GM19468 (cell line): ENCODE results near the gene ZNF385A.

ENCODE experiments used
- ATAC-seq: cut with Tn5 transposase; IDR thresholded peaks from one replicate; pipeline ENCODE4 v1.9.1; 2021; ENCODE audit warnings: mild to moderate bottlenecking, moderate library complexity, moderate number of reproducible peaks; ENCODE audit not compliant: unreplicated experiment; ENCODE audit errors: extremely low read depth

ZNF385A gene

DNA sequence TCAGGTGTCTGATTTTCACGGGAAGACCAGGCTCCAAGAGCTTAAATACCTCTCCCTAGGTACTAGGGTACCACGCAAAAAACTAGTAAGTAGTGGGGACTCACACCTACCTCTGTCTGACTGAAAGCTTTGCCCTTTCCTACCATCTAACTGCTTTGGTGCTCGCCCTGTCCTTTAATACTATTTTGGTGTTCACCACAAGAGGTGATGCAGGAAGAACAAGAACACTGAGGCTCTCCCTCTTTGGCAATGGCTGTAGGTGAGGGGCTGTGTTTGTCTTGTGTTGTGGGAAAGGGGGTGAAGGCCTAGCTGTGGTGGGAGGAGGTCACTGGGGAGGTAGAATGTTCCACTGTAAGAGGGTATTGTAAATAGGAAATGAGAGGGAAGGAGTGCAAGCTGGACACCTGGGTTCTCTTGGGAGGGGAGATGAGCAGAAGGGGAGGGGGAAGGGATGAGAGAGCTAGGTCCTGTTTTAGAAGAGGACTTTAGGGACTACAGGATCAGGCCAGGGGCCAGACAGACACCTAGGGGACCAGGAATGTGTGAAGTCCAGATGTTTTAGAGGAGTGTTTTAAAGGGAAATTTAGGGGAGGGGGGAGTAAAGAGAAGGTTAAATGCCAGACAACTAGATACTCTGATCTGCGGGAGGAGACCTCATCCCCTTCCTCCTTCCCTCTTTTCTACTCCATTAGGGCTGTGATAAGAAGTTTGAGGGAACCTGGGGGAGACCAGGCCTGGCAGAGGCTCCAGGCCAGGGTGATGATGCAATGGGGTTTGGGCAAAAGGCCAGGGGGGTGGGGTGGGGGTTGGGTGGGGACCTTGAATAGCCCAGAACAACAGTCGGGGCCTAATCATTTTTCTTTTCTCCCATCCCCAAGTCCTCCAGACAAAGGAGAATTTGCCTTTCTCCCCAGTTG lies 32.4 kb upstream of the ZNF385A start:
- ATAC-seq, result no peak

DNA sequence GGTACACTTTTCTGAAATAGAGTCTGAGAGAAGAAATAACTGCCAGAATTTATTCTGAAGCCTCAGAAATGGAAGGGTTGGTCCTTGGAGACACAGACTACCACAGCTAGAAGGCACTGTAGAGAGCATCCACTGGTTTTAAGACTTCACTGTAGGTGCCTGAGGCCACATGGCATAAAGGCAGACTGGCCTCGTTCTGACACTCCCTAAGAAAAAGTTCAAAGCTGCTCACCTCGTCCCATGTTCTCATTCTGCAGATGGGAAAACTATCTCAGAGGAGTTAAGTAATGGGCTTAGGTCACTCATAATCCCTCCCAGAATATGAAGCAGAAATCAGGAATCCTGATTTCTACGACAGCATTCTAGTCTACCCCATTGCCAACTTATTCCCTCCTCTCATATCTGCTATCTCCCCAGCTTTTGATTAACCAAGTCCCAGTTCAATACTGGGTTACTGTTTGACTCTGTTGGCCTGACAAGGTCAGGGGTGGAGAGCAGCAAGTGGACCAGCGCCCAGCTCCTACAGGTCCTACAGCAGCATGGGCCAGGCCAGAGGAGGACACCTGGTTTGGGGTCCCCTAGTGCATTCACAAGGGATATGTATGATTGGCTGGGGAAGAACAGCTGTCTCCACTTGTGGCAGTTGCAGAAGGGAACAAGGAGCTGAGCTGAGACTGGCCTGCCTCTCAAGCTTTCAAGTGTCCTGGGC lies 30.8 kb upstream of the ZNF385A start:
- ATAC-seq, result no peak

DNA sequence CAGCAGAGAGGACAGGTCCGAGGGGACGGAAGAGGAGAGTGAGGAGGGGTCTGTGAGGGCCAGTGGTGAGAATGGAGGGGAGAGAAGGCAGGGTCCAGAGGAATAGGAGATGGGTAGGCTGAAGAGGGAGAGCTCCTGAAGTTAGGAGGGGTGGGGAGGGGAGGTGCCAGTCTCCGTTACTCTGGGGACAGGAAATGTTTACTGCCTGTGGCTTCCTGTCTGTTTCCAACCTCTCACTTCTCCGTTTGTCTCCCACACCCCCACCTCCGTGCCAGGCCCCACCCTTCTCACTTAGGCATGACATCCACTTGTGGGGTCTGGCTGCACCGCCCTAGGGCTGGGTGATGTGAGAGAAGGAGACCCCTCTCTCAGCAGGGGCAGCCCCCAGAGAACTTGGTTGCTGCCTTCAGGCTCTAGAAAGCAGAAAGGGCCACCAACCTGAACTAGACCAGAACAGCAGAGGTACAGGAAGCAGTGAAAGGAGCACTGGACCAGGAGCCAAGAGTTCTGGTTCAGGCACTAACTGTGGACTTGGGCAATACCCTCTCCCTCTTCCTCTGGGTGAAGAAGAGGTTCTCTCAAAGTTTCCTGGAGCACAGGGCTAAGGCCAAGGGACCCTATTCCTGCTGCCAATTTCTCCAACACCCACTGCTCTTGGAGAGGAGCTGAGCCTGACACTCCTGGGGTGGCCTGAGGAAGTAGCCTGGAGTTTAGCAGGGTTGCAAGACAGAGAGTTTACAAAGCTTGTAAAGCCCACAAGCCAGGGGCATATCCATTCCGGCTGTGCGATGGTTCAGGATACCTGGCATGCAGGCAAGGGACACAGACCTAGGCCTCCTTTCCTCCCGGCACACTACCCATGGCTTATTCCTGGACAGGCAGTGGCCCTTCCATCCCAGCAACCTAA lies 29.0 kb upstream of the ZNF385A start:
- ATAC-seq, result no peak

DNA sequence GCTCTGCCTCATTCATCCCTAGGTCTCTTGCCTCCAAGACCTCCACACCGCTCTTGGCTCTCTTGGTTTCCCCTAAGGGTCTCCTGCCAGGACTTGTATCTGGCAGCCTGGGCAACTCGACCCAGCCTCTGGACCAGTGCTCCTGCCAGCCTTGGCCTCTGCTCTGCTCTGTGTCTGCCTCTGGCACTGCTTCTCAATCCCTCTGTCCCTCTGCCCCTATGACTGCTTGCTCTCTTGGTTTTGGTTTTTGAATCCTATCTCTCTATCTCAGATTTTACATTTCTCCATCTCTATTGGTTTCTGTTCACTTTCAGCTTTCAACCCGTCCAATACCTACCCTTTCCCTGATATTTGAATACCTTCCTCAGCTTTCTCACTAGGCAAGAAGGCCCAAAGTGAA lies 28.3 kb upstream of the ZNF385A start:
- ATAC-seq, result no peak

DNA sequence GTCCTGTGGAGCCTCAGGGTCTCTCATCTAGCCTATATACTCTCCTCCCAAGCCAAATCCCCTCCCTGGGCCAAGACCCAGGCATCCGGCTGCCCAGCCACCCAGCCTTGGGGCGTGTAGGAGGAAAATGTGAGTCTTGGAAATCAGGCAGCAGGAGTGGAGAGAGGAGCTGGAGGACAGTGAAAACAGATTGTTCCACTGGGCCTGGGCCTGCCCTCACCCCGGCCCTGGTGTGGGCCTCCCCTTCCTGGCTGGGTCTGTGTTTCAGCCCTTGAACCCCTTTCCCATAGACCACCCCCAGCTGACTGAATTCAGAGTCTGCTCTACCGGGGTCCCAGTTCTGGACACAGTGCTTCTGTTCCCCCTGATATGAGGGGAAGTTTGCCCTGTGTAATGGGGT lies 27.8 kb upstream of the ZNF385A start:
- no peak for ATAC-seq

DNA sequence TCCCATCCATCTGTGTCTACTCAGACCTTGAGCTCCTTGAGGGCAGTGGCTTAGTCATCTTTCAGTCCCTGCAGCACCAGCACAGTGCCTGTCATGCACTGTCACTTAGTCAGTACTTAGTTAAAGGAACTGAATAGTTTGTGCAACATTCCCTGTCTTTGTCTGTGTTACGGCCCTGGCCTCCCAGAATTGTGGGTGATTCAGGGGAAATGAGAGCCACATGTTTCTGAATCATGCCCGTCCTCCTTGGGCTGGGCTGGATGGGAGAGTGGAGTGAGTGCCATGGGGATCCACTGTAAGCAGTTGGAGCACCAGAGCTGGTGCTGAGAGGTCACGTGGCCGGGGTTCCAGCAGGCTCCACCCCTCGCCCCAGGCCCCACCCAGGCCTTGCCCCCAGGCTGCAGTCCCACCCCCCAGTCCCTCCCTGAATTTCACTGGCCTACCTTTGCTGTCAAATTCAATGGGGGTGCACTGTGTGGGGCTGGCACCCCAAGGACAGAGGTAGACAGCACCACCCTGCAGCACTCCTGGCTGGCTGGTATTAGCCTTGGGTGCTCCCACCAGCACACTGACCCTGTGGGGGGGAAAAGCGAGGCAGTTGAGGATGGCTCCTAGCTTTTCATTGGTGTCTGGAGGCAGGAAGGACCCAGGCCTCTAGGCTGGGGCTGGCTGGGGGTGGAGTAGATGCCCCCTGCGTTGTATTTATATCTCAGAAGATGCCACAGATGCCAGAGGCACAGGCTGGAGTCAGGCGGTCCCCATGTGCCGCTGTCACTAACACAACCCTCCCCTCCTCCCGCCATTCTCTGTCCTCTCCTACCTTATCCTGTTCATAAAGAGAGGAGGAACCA lies 27.1 kb upstream of the ZNF385A start:
- no peak for ATAC-seq

DNA sequence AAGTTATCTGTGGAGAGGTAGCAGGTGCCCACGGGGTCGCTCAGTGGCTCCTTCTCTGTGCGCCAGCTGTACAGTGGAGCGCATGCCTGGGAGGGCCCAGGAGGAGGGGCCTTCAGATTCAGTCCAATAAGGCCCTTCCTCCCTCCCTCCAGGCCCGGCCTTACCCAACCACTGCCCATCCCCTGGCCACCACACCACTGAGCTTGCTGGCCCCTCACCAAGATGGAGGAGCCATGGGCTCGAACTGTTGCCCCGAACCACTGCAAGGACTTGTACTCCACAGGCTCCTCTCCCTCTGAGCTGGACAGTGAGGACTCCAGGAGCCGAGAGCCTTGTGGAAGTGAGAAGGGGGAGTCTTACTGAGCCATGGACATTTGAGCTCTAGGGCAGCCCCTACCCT lies 24.7 kb upstream of the ZNF385A start:
- no peak for ATAC-seq

DNA sequence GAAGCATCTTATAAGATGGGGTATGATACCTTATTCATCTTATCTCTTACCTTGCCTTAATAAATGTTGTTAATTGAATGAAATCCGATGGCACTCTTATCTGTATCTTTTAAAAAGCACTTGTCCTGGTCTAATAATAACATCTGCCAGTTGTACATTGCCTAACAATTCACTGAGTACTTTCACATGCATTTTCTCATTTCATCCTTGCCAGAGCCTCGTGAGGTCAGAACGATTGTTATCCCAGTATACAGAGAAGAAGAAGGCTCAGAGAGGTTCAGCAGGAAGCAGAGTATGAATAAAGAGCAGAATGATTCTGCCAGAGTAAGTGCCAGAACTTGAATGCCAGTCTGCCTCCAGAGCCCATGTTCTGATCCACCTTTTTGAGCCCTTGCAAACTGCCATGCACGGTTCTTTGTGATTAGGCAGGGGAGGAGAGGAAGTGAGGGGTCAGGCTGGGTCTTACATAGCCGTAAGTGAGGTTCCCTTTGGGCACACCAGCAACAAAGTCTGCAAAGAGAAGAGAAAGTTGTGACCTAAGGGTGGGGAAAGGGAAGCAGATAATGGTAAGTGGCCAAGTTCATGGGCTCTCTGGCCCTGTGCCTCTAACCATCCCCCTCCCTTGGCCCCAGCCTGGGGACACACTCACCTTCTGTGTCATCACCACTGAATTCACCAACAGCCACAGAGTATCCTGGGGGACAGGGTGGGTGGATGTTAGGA lies 22.8 kb upstream of the ZNF385A start:
- no peak for ATAC-seq

DNA sequence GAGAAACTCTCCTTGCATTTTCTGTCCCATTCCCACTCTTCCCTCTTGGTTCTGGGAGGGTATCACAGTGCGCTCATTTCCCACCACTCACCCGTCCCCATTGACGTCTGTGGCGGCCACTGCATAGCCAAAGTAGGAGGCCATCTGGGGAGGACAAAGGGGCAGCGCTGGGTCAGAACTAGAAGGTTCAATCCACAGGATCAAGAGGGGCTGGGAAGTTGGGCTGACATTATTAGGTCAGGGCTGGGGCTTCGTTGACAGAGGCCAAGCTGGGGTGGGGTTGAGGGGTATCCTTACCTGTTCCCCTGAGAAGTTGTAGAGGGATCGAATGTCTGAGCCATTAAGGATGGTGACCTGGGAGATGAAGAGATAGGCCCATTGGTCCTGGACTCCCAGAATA lies 21.0 kb upstream of the ZNF385A start:
- no peak for ATAC-seq

DNA sequence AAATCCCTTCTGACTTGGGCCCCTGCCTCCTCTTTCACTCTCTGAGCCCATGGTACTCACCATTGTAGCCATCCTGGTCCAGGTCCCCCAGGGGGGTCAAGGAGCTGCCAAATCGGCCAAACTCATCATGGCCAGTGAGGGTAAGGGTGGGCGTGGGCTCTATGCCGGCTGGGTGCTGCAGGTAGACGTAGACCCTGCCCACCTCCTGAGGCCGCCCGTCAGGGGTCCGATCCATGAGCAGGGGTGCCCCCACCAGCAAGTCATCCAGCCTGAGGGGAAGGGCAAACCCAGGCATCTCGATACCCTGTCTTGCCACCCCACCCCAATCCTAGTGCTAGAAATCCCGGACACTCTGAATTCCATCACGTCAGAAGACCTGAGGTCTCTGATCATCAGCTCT lies 20.6 kb upstream of the ZNF385A start:
- no peak for ATAC-seq

DNA sequence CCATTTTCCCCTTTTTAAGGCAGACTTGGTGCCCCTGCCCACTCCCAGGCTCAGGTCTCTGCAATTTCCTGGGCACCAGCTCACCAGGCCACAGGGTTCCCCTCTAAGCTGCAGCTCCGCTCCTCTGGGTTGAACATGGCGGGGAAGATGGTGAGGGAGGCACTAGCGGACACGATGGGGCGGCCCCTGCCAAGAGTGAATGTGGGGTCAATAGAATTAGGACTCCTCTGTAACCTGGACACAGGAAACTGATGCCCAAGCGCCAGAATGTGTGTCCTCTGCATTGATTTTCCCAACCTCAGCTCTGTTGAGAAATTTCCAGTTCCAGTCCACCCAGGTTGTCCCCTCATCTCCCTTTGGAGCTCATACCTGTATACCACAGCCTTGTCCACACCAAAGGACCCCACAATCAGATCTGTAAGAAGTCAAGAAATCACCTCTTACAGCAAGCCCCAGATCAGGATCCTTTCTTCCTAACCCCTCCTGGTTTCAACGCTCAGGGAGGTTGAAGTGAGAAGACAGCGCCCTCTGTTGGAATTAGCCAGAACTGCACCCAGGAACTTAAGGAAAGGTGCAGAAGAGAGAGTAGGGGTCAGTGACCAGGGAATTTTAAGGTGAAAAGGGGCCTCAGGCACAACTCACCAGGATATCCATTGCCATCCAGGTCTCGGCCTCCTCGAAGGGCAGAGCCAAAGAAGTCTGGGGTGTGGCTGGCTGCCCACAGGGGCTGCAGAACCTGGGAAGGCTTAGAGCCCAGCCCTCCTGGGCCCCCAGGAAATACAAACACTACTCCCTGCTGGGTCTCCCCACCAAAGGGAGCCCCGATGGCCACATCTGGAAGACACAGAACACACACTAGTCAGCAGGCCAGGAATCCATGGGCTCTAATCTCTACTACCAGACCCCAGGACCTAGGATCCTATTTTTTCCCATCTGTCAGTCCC lies 19.8 kb upstream of the ZNF385A start:
- ATAC-seq, result no peak

DNA sequence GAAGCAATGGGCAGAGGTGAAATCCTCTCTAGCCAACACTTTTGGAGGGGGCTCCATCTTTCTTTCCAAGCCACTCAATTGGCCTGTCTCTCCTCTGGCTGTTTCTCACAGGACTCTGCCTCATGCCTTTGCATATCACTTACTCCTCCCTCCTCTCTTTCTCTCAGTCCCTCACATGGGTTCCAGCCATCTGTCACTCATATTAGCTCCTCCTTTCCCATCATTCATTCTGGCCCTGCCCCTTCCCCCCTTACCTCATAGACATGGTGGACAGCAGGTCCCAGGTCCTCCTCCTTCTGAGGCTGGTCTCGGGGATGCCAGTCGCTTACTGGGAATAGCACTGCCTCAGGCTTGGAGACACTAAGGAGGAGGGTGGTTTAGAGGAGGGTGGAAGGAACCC lies 16.6 kb upstream of the ZNF385A start:
- ATAC-seq, result no peak

DNA sequence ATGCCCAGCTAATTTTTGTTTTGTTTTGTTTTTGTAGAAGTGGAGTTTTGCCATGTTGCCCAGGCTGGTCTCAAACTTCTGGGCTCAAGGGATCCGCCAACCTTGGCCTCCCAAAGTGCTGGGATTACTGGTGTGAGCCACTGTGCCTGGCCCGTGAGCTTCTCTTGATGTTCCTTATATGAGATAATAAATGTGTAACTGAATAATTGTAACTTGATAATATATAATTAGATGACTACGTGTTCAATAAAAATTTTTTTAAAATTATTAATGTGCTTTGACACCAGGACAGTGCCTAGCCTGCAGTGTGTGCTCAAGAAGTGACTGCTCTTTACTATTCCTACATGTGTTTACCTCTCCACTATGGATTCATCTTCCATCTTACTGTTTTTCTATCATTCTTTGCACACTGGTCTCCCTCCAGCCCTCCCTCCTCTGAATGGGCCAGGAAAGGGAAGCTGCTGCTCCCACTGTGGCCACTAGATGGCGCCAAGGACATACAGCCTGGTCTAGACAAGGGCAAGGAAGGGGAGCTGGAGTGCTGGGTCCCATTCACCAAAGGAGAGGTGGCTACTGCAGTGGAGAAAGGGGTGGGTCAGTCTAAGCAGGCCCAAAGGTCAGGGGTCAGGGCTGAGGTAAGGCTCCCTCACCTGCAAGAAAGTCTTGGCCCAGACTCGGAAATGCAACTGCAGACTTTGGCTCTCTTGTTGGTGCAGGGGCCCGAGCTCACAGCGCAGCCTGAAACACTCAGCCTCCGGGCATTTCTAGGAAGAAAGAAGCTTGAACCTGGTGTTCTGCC lies 14.7 kb upstream of the ZNF385A start:
- no peak for ATAC-seq

DNA sequence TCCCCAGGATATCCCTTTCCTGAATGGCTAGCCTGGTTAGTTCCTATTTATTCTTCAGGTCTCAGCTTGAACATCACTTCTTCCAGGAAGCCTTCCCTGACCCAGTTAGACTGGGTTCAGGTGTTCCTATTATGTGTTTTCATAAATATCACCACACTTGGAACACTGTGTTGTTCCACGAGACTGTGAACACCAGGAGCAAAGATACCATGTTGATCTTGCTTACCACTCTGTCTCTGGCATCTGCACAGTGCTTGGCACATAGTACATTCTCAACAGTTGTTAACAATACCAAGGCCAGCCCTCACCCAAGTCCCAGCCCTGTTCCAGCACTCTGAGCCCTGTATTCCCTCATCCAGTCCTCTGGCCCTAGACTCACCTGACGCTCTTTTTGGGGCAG lies 13.7 kb upstream of the ZNF385A start:
- no peak for ATAC-seq

DNA sequence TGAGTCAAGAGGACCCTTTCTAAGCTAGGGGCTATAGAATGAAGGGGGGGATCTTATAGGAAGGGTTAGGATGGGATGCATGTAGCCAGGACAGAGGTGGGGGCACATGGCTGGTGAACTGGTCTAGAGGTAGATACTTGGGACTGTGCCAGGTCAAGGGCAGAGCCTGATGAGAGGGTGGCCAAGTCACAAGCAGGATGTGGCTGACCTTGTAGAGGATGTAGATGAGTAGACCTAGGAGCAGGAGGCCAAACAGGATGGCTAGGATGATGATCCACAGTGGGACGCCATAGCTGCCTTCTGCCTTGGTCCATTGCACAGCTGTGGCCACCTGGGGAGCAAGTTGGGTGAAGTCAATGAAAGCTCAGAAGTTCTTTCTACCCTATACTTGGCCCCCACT lies 12.6 kb upstream of the ZNF385A start:
- ATAC-seq, result no peak

DNA sequence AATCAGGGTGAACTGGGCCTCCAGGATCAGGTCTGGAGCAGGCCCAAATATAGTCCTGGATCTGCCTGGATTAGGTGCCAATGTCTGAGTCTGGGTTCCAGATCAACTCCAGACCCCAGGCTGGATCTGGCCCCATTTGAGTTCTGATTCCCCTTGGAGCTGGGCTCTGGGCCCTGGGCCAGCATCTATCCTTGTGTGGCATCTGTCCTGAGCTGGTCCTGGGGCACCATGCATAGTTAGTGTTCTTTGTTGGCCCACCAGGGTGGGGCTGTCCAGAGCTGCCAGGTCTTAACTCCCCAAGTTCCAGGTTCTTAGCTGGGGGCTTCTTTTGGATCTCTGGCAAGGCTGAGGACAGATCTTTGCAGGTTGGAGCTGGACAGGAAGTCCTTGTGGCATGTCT lies 11.0 kb upstream of the ZNF385A start:
- no peak for ATAC-seq

DNA sequence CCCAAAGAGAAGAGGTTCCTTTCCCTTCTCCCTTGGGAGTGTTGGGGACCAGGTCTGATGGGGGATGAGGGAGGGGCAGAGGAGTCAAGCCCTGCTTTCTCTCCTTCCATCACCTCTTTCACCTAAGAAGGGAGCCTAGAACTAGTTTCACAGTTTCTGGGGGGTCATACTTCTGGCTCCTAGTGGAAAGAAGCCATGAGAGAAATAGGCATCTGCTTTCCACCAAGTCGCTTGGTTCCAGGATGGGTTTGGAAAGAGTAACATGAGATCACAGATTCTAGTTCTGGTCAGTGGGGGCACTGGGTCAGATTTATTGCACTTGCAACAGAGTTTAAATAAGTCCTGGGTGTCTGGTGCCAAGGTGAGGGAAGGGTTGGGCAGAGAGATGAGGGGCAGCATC lies 10.5 kb upstream of the ZNF385A start:
- no peak for ATAC-seq
